EL (cell line): ENCODE data around the gene RPL5.

Experiments
- DNase-seq: peaks from one replicate; pipeline ENCODE4 v3.0.0-alpha.2; 2016

The RPL5 gene

GRCh38 chr1:92858564-92859399 lies 26.9 kb downstream of the RPL5 start:
- peak; percentile 80 for DNase-seq

- no peak for DNase-seq
Measured at GRCh38 chr1:92859400-92860039, 27.7 kb downstream of the RPL5 start.

DNA sequence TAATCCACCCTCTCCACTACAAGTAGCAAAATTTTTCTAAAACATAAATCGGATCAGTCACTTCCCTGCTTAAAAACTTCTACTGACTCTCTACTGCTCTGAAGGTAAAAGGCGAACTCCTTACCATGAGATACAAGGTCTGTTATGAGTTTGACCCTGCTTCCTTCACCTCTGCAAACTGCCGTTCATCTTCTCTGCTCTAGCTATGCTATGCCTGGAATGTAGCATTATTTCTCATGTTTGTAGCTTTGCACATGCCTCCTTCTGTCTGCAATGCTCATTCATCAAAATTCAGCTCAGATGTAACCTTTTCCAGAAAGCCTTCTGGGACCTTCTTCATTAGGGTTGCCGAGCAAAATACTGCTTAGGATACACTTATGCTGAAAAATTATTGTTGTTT lies 30.8 kb downstream of the RPL5 start:
- DNase-seq: no peak

GRCh38 chr1:92864131-92864530 lies 32.3 kb downstream of the RPL5 start:
- DNase-seq: no peak

- no peak for DNase-seq
Measured at GRCh38 chr1:92870591-92870990, 38.8 kb downstream of the RPL5 start.

DNA sequence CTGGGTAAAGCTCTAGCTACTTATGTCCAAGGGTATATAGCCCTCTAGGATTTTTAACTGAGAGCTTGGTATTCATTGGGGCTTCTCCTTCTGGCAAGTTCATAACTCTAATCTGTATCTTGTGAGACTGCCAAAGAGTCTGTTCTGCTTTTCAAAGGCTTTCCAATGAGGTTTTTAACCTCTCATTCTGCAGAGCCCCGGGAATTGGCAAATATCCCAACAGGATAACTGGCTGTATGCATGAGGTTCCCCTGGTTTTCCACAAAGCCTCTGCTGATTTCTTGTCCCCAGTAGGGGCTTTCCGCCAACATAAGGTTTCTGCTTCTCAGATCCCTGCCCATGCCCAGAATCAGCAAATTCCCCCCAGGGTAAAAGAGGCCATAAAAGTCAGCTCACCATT lies 40.9 kb downstream of the RPL5 start:
- no peak for DNase-seq

GRCh38 chr1:92874987-92875386 lies 43.1 kb downstream of the RPL5 start:
- no peak for DNase-seq

DNA sequence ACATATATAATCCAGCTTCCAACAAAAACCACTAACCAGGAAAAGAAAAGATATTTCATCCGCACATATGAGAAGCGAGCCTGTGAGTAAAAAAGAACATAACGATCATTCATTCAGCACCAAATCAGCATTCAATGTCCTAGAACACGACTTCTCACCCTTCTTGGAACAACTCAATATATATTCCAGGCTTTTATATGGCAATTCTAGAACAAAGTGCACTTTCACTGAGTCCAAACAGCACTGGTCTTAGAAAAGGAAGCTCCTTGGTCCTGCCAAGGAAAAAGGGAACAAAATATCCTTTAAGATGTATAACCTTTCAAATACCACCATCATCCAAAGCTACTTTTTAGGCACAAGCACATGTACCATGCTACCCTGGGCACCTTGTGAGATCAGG lies 44.5 kb downstream of the RPL5 start:
- DNase-seq: no peak

GRCh38 chr1:92877081-92877711 lies 45.4 kb downstream of the RPL5 start:
- DNase-seq: no peak

GRCh38 chr1:92877792-92878191 lies 46.0 kb downstream of the RPL5 start:
- no peak for DNase-seq

- DNase-seq: no peak
Measured at GRCh38 chr1:92879316-92879968, 47.6 kb downstream of the RPL5 start.

DNA sequence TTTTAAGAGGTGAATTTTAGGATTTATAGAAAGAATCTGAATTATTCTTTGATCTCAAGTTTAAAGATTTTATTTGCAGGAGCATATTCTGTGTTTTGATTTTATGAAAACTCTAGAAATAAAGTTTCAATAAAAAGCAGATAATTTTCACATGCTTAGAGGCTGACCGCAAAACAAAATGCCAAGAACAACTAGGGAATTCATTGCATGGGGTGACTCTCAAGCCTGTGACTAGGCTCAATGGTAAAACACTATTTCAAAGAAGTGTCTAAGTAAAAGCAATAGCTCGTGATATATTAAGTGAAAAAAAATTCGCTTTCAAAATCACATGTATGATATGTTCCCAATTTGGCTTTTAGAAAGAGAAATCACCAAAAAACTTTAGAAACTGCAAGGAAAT lies 49.6 kb downstream of the RPL5 start:
- no peak for DNase-seq

- DNase-seq: peak; percentile 35
Measured at GRCh38 chr1:92882819-92883218, 51.0 kb downstream of the RPL5 start.

DNA sequence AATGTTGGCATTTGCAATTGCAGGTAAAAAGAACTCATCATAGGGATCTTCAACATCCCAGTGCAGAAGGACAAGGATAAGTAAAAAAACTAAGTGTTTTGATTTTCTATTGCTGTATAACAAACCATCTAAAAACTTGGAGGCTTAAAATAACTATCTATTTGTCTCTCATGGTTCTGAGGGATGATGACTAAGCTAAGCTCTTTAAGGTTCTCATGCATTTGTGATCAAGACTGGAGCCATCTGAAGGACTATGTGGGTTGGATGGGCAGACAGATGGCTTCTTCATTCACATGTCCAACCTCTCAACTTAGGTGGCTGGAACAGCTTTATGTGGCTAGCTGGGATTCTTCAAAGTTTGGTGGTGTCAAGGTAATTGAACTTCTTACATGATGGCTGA lies 51.5 kb downstream of the RPL5 start:
- DNase-seq: no peak

DNA sequence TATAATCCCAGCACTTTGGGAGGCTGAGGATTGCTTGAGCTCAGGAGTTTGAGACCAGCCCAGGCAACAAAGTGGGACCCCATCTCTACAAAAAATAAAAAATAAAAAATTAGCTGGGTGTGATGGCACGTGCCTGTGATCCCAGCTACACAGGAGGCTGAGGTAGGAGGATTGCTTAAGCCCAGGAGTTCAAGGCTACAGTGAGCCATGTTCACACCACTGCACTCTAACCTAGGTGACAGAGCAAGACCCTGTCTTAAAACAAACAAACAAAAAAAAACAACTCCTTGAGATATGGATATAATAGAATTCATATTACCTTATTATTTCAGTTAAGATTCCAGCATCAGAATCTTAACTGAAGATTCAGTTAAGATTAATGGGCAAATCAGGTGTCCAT lies 52.4 kb downstream of the RPL5 start:
- DNase-seq: no peak

- DNase-seq: no peak
Measured at GRCh38 chr1:92886886-92887419, 55.1 kb downstream of the RPL5 start.

DNA sequence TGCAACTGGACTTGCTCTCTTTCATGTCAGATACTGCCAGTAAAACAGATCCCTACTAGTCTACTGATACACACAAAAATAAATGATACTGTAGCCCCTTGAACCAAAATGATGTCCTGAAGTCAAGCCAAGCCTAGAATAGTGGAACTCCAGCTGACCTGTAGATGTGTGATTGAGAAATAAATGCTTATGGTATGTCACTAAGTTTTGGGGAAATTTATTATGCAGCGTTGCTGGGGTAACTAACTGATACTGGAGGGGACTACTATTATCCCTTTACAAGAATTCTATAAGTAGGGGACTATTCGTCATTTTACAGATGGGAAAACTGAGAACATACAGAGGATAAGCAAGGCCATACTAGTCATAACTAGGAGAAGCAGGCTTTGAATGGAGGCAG lies 55.6 kb downstream of the RPL5 start:
- no peak for DNase-seq
